ENCODE results near the gene ZBTB9. TPM values are rescaled to one million over a fixed set of nuclear protein-coding genes. Genes with fewer than 3 reads are reported as not detected.

Gene ZBTB9
- total and polyA plus RNA-seq, 2 experiments from 2014 or later = 5.0 to 5.1 TPM

GRCh38 chr6:33502486-33502885 is 48.1 kb downstream of the ZBTB9 start:
- H3K79me2 ChIP-seq = no peaks in the 10 kb centered on the region
- H3K9me3 ChIP-seq (ENCODE audit: low read depth) = no peaks in the 10 kb centered on the region
- no peaks in the 10 kb centered on the region for H3K36me3 ChIP-seq (replicated peaks; ENCODE audit: insufficient read depth, low read depth)
- no peaks in the 10 kb centered on the region for H4K20me1 ChIP-seq (ENCODE audit: insufficient read depth, poor library complexity, severe bottlenecking)
- no peak overlapping the region for H2AFZ ChIP-seq
- H3K4me2 ChIP-seq = no peak overlapping the region
- H3K27ac ChIP-seq = no peak overlapping the region
- DNase-seq (ENCODE audit: low spot score) = no peak
- 94% methylated on average over 23 of the region's 23 CpGs for WGBS (ENCODE audit: low lambda C conversion rate, missing lambda C conversion rate)
- no peaks in the 10 kb centered on the region for H3K27me3 ChIP-seq
- no peak overlapping the region for H3K4me3 ChIP-seq
- TF ChIP-seq CTCF (IDR thresholded peaks at IDR 0.05; ENCODE audit: poor library complexity) (no peak), EZH2phosphoT487 (IDR thresholded peaks at IDR 0.05; ENCODE audit: low read depth, severe bottlenecking, unreplicated experiment) (no peak), EZH2 (IDR thresholded peaks at IDR 0.05; ENCODE audit: borderline replicate concordance) (no peak)
- H3K9me2 ChIP-seq (replicated peaks; ENCODE audit: insufficient read depth) = no peaks in the 10 kb centered on the region
- no peaks in the 10 kb centered on the region for H3K4me1 ChIP-seq (ENCODE audit: insufficient read depth)

GRCh38 chr6:33504486-33504885 is 50.1 kb downstream of the ZBTB9 start:
- Histone ChIP-seq H3K36me3 (replicated peaks; ENCODE audit: insufficient read depth, low read depth) (no peaks in the 10 kb centered on the region), H3K9me3 (ENCODE audit: low read depth) (no peaks in the 10 kb centered on the region), H4K20me1 (ENCODE audit: insufficient read depth, poor library complexity, severe bottlenecking) (no peaks in the 10 kb centered on the region), H3K9me2 (replicated peaks; ENCODE audit: insufficient read depth) (no peaks in the 10 kb centered on the region), H3K4me2 (no peak overlapping the region), H3K79me2 (no peaks in the 10 kb centered on the region), H3K27me3 (no peaks in the 10 kb centered on the region), H3K4me3 (no peak overlapping the region), H2AFZ (no peak overlapping the region), H3K4me1 (ENCODE audit: insufficient read depth) (no peaks in the 10 kb centered on the region), H3K27ac (no peak overlapping the region)
- no peak for TF ChIP-seq EZH2 (IDR thresholded peaks at IDR 0.05; ENCODE audit: borderline replicate concordance)
- TF ChIP-seq CTCF (IDR thresholded peaks at IDR 0.05; ENCODE audit: poor library complexity) = no peak
- no peak for TF ChIP-seq EZH2phosphoT487 (IDR thresholded peaks at IDR 0.05; ENCODE audit: low read depth, severe bottlenecking, unreplicated experiment)
- DNase-seq (ENCODE audit: low spot score) = no peak

GRCh38 chr6:33505548-33506370 is 51.4 kb downstream of the ZBTB9 start:
- no peak for TF ChIP-seq CTCF (IDR thresholded peaks at IDR 0.05; ENCODE audit: poor library complexity)
- no peak for TF ChIP-seq EZH2phosphoT487 (IDR thresholded peaks at IDR 0.05; ENCODE audit: low read depth, severe bottlenecking, unreplicated experiment)
- TF ChIP-seq EZH2 (IDR thresholded peaks at IDR 0.05; ENCODE audit: borderline replicate concordance) = no peak
- no peaks in the 10 kb centered on the region for H3K9me3 ChIP-seq (ENCODE audit: low read depth)
- no peaks in the 10 kb centered on the region for H3K79me2 ChIP-seq
- H3K4me2 ChIP-seq = no peak overlapping the region
- no peaks in the 10 kb centered on the region for H3K36me3 ChIP-seq (replicated peaks; ENCODE audit: insufficient read depth, low read depth)
- H3K27me3 ChIP-seq = no peaks in the 10 kb centered on the region
- DNase-seq (ENCODE audit: low spot score) = no peak
- no peaks in the 10 kb centered on the region for H3K9me2 ChIP-seq (replicated peaks; ENCODE audit: insufficient read depth)
- H2AFZ ChIP-seq = no peak overlapping the region
- no peaks in the 10 kb centered on the region for H3K4me1 ChIP-seq (ENCODE audit: insufficient read depth)
- H3K27ac ChIP-seq = no peak overlapping the region
- H3K4me3 ChIP-seq = no peak overlapping the region
- H4K20me1 ChIP-seq (ENCODE audit: insufficient read depth, poor library complexity, severe bottlenecking) = no peaks in the 10 kb centered on the region
- WGBS (ENCODE audit: low lambda C conversion rate, missing lambda C conversion rate) = 56% methylated on average over 7 of the region's 7 CpGs

Small RNAs within 50 kb of the gene (microRNA-seq; reads per million reads assigned to microRNA genes)
- not detected for gene MIR5004

Small RNAs within 50 kb of the gene (small RNA-seq; reads per million reads assigned to genes)
- gene ZBTB9 = not detected

Other genes starting within 250 kb of the ZBTB9 start
- gene HSD17B8, start 249.9 kb upstream of the ZBTB9 start, total RNA-seq = 6.0 and 7.8 TPM in 2 replicates
- gene HSD17B8, start 249.9 kb upstream of the ZBTB9 start, polyA plus RNA-seq = 11.1 and 12.9 TPM in 2 replicates
- gene RING1, start 246.1 kb upstream of the ZBTB9 start, total RNA-seq = 25.0 and 25.6 TPM in 2 replicates
- 32.3 and 32.5 TPM in 2 replicates for gene RING1, start 246.1 kb upstream of the ZBTB9 start, polyA plus RNA-seq
- gene VPS52, start 182.7 kb upstream of the ZBTB9 start, total RNA-seq = 28.8 and 43.2 TPM in 2 replicates
- gene VPS52, start 182.7 kb upstream of the ZBTB9 start, polyA plus RNA-seq = 42.5 and 48.3 TPM in 2 replicates
- 3,293 and 3,728 TPM in 2 replicates for gene RPS18, start 182.5 kb upstream of the ZBTB9 start, total RNA-seq
- gene RPS18, start 182.5 kb upstream of the ZBTB9 start, polyA plus RNA-seq = 1,497 and 1,517 TPM in 2 replicates
- gene B3GALT4, start 177.5 kb upstream of the ZBTB9 start, total RNA-seq = 2.0 and 5.2 TPM in 2 replicates
- gene B3GALT4, start 177.5 kb upstream of the ZBTB9 start, polyA plus RNA-seq = 5.7 and 8.1 TPM in 2 replicates
- gene WDR46, start 165.3 kb upstream of the ZBTB9 start, total RNA-seq = 46.6 and 51.1 TPM in 2 replicates
- 70.1 and 84.2 TPM in 2 replicates for gene WDR46, start 165.3 kb upstream of the ZBTB9 start, polyA plus RNA-seq
- 43.9 and 52.7 TPM in 2 replicates for gene PFDN6, start 165.0 kb upstream of the ZBTB9 start, total RNA-seq
- 19.5 and 27.2 TPM in 2 replicates for gene PFDN6, start 165.0 kb upstream of the ZBTB9 start, polyA plus RNA-seq
- gene RGL2, start 155.6 kb upstream of the ZBTB9 start, total RNA-seq = 57.4 and 63.3 TPM in 2 replicates
- 82.1 and 89.3 TPM in 2 replicates for gene RGL2, start 155.6 kb upstream of the ZBTB9 start, polyA plus RNA-seq
- gene TAPBP, start 140.5 kb upstream of the ZBTB9 start, total RNA-seq = 39.1 and 59.3 TPM in 2 replicates
- 108 and 116 TPM in 2 replicates for gene TAPBP, start 140.5 kb upstream of the ZBTB9 start, polyA plus RNA-seq
- gene ZBTB22, start 136.8 kb upstream of the ZBTB9 start, total RNA-seq = 21.6 and 23.4 TPM in 2 replicates
- gene ZBTB22, start 136.8 kb upstream of the ZBTB9 start, polyA plus RNA-seq = 23.2 and 23.8 TPM in 2 replicates
- gene DAXX, start 131.6 kb upstream of the ZBTB9 start, total RNA-seq = 26.4 and 31.0 TPM in 2 replicates
- 28.4 and 35.3 TPM in 2 replicates for gene DAXX, start 131.6 kb upstream of the ZBTB9 start, polyA plus RNA-seq
- 6.9 and 12.7 TPM in 2 replicates for gene KIFC1, start 62.8 kb upstream of the ZBTB9 start, total RNA-seq
- gene KIFC1, start 62.8 kb upstream of the ZBTB9 start, polyA plus RNA-seq = 6.1 and 6.6 TPM in 2 replicates
- 37.2 and 44.4 TPM in 2 replicates for gene PHF1, start 43.6 kb upstream of the ZBTB9 start, total RNA-seq
- 42.4 and 53.0 TPM in 2 replicates for gene PHF1, start 43.6 kb upstream of the ZBTB9 start, polyA plus RNA-seq
- gene CUTA, start 36.5 kb upstream of the ZBTB9 start, total RNA-seq = 121 and 150 TPM in 2 replicates
- gene CUTA, start 36.5 kb upstream of the ZBTB9 start, polyA plus RNA-seq = 349 and 357 TPM in 2 replicates
- 5.3 and 6.6 TPM in 2 replicates for gene SYNGAP1, start 34.5 kb upstream of the ZBTB9 start, total RNA-seq
- gene SYNGAP1, start 34.5 kb upstream of the ZBTB9 start, polyA plus RNA-seq = 4.9 and 5.7 TPM in 2 replicates
- gene BAK1, start 125.7 kb downstream of the ZBTB9 start, total RNA-seq = 18.6 and 24.0 TPM in 2 replicates
- 23.6 and 33.1 TPM in 2 replicates for gene BAK1, start 125.7 kb downstream of the ZBTB9 start, polyA plus RNA-seq
- 27.3 and 39.6 TPM in 2 replicates for gene ITPR3, start 166.7 kb downstream of the ZBTB9 start, total RNA-seq
- gene ITPR3, start 166.7 kb downstream of the ZBTB9 start, polyA plus RNA-seq = 14.8 and 16.5 TPM in 2 replicates